AG04450 (cell line): ENCODE data around the gene PTPRG. TPM values are rescaled to one million over a fixed set of nuclear protein-coding genes. Genes with fewer than 3 reads are reported as not detected.

ENCODE experiments used
- CTCF ChIA-PET: fragments of 300-600, 350-600 bp; formaldehyde crosslinking; extraction: SDS; loops from one replicate; lab custom pipeline; 2022; ENCODE audit warnings: antibody characterized with exemption, inconsistent platforms; lab: Charles Lee
- POLR2A ChIA-PET: fragments of 350-600 bp; formaldehyde crosslinking; extraction: SDS; loops from one replicate; lab custom pipeline; 2021; ENCODE audit warnings: antibody characterized with exemption, inconsistent platforms; lab: Yijun Ruan, JAX
- DNase-seq: peaks from one replicate; pipeline ENCODE4 v3.0.0-alpha.2; 2011; ENCODE audit warnings: low read depth, low spot score
- H3K27ac ChIP-seq: one replicate; pipeline ENCODE4 v1.5.1; 2012; ENCODE audit warnings: low read depth, low read length, control low read depth
- H3K27me3 ChIP-seq: one replicate; pipeline ENCODE4 v1.6.0; 2012; ENCODE audit warnings: low read length; ENCODE audit not compliant: control insufficient read depth, insufficient read depth
- H3K4me3 ChIP-seq: 2 replicates; pipeline ENCODE4 v1.5.1; 2011; ENCODE audit warnings: mild to moderate bottlenecking, low read depth, low read length, control low read depth
- H3K9me3 ChIP-seq: 2 replicates; pipeline ENCODE4 v1.5.1; 2012; ENCODE audit warnings: low read length; ENCODE audit not compliant: control insufficient read depth, insufficient read depth
- CTCF ChIP-seq: IDR thresholded peaks from 2 replicates; pipeline ENCODE4 v1.5.1; 2011; ENCODE audit warnings: low read depth, low read length, control low read depth, inconsistent platforms
- polyA plus RNA-seq: library from polyadenylated mRNA; depleted of rRNA; stranded (reverse); fragments of >200 nt; gene quantifications from 2 replicates; pipeline ENCODE4 v1.2.3, GENCODE V29; 2011

The PTPRG gene
- polyA plus RNA-seq, 1 experiment = 26.5 TPM

GRCh38 chr3:61780455-61781228 is 219.3 kb downstream of the PTPRG start:
- H3K4me3 ChIP-seq = no peak overlapping the region
- POLR2A ChIA-PET = no interaction called here
- H3K27ac ChIP-seq = no peak overlapping the region
- no peak for TF ChIP-seq CTCF
- no peak for DNase-seq
- H3K27me3 ChIP-seq = no peaks in the 10 kb centered on the region
- no peaks in the 10 kb centered on the region for H3K9me3 ChIP-seq
- CTCF ChIA-PET = interaction anchor here (1.6 kb wide), 1 partner anchor 216 kb away, joined by 7 read pairs; no protein-coding TSS in a partner anchor

GRCh38 chr3:61783993-61784718 is 222.8 kb downstream of the PTPRG start:
- Histone ChIP-seq H3K9me3 (no peaks in the 10 kb centered on the region), H3K4me3 (no peak overlapping the region), H3K27ac (peak overlapping the region; percentile 49), H3K27me3 (no peaks in the 10 kb centered on the region)
- peak; percentile 64 for DNase-seq
- CTCF ChIA-PET = interaction anchor here (1.2 to 2.0 kb wide), 2 partner anchors 219 to 405 kb away, joined by 6 to 10 read pairs; no protein-coding TSS in a partner anchor
- POLR2A ChIA-PET = interaction anchor here (1.1 kb wide), 1 partner anchor 223 kb away, joined by 3 read pairs; the partner anchor contains the start of gene PTPRG
- TF ChIP-seq CTCF = no peak

GRCh38 chr3:61788623-61789507 is 227.5 kb downstream of the PTPRG start:
- H3K4me3 ChIP-seq = no peak overlapping the region
- no peak for TF ChIP-seq CTCF
- no peak for DNase-seq
- H3K9me3 ChIP-seq = no peaks in the 10 kb centered on the region
- no peaks in the 10 kb centered on the region for H3K27me3 ChIP-seq
- CTCF ChIA-PET = interaction anchor here (0.7 kb wide), 1 partner anchor 18 kb away, joined by 3 read pairs; no protein-coding TSS in a partner anchor
- no peak overlapping the region for H3K27ac ChIP-seq
- POLR2A ChIA-PET = no interaction called here

GRCh38 chr3:61789861-61790260 is 228.5 kb downstream of the PTPRG start:
- DNase-seq = no peak
- H3K27me3 ChIP-seq = no peaks in the 10 kb centered on the region
- POLR2A ChIA-PET = interaction anchor here (0.7 kb wide), 1 partner anchor 221 kb away, joined by 5 read pairs; no protein-coding TSS in a partner anchor
- H3K4me3 ChIP-seq = no peak overlapping the region
- H3K9me3 ChIP-seq = no peaks in the 10 kb centered on the region
- no peak for TF ChIP-seq CTCF
- CTCF ChIA-PET = no interaction called here
- no peak overlapping the region for H3K27ac ChIP-seq
